HepG2 (cell line): ENCODE data around the gene PPP1R2C. TPM values are rescaled to one million over a fixed set of nuclear protein-coding genes. Genes with fewer than 3 reads are reported as not detected.

ENCODE experiments used
- ATAC-seq: fragments of 200-7000 bp; cut with Tn5 transposase; 3 replicates; pipeline ENCODE4 v1.9.1; 2020; ENCODE audit warnings: mild to moderate bottlenecking, moderate library complexity
- BruUV-seq: library from RNA; stranded (reverse); fragments of 400-500 nt; replicated peaks from 2 replicates; lab custom pipeline; 2021; lab: Mats Ljungman, UMichigan
- CTCF ChIA-PET: fragments of 300-600 bp; formaldehyde crosslinking; extraction: SDS; loops from one replicate; lab custom pipeline; 2021; ENCODE audit warnings: low total read pairs, inconsistent platforms, low intra/inter-chr PET ratio; lab: Yijun Ruan, JAX
- POLR2A ChIA-PET: fragments of 350-600 bp; sonication (Branson Sonifier 250); formaldehyde crosslinking; loops from one replicate; lab custom pipeline; 2020; ENCODE audit warnings: antibody characterized with exemption, inconsistent platforms; lab: Yijun Ruan, JAX
- DNase-seq: peaks from one replicate; pipeline ENCODE4 v3.0.0-alpha.2; 2015; ENCODE audit warnings: low spot score
- FAIRE-seq: peaks from 3 replicates; lab custom pipeline; 2011; peaks lifted over from hg19 to GRCh38; lab: Jason Lieb, UNC
- H2AFZ ChIP-seq: one replicate; pipeline ENCODE4 v1.6.1; 2011; ENCODE audit warnings: low read length, inconsistent platforms
- H3K27ac ChIP-seq: fragments of 300-600 bp; 3 replicates; pipeline ENCODE4 v1.8.0; 2011; ENCODE audit warnings: mixed run types, mild to moderate bottlenecking, mixed read lengths, low read length, inconsistent platforms; ENCODE audit not compliant: insufficient read depth; ENCODE audit errors: extremely low read length
- H3K27me3 ChIP-seq, 2 experiments: fragments of 200-600 bp in 1 of 2; 2 replicates in 1 of 2; 3 replicates in 1 of 2; pipeline versions ENCODE4 v1.6.0 to v1.8.0; 2011; ENCODE audit warnings: low read length in 2 of 2, mild to moderate bottlenecking in 2 of 2, moderate library complexity in 2 of 2, inconsistent platforms in 1 of 2; ENCODE audit not compliant: insufficient read depth in 2 of 2, control insufficient read depth in 1 of 2
- H3K36me3 ChIP-seq, 2 experiments: fragments of 200-600 bp in 1 of 2; replicated peaks in 1 of 2; 2 replicates in 1 of 2; 3 replicates in 1 of 2; pipeline versions ENCODE4 v1.5.1 to v1.8.0; 2011; ENCODE audit warnings: low read length in 2 of 2, inconsistent platforms in 1 of 2; ENCODE audit not compliant: insufficient read depth in 2 of 2, control insufficient read depth in 1 of 2
- H3K4me1 ChIP-seq: 2 replicates; pipeline ENCODE4 v1.5.1; 2012; ENCODE audit warnings: low read length, inconsistent platforms; ENCODE audit not compliant: insufficient read depth
- H3K4me2 ChIP-seq: 2 replicates; pipeline ENCODE4 v1.6.0; 2011; ENCODE audit warnings: low read depth, low read length, inconsistent platforms
- H3K4me3 ChIP-seq, 3 experiments: fragments of 200-600 bp in 1 of 3; sonication (generic), shearing (Covaris generic) in 1 of 3; replicated peaks in 1 of 3; 2 replicates each; pipeline ENCODE4 v1.5.1; 2011 to 2016; ENCODE audit warnings: low read length in 3 of 3, inconsistent platforms in 2 of 3, low read depth in 2 of 3, mild to moderate bottlenecking in 2 of 3, control low read depth in 1 of 3, mixed read lengths in 1 of 3; ENCODE audit not compliant: insufficient read depth in 1 of 3
- H3K79me2 ChIP-seq: one replicate; pipeline ENCODE4 v1.6.1; 2011; ENCODE audit warnings: low read length, inconsistent platforms; ENCODE audit not compliant: insufficient read depth
- H3K9ac ChIP-seq: 2 replicates; pipeline ENCODE4 v1.6.0; 2011; ENCODE audit warnings: mild to moderate bottlenecking, low read depth, low read length, inconsistent platforms; ENCODE audit not compliant: insufficient read depth
- H3K9me3 ChIP-seq: 2 replicates; pipeline ENCODE4 v1.5.1; 2012; ENCODE audit warnings: mild to moderate bottlenecking, low read length
- H4K20me1 ChIP-seq: 2 replicates; pipeline ENCODE4 v1.6.0; 2011; ENCODE audit warnings: inconsistent platforms, mild to moderate bottlenecking, low read length, moderate library complexity; ENCODE audit not compliant: insufficient read depth
- ARNT ChIP-seq: fragments of 450-650 bp; IDR thresholded peaks from 2 replicates; pipeline ENCODE4 v1.6.1; 2017
- CEBPG ChIP-seq: IDR thresholded peaks from 2 replicates; pipeline ENCODE4 v1.6.1; 2016
- DNMT3B ChIP-seq: conservative IDR thresholded peaks from 2 replicates; pipeline ENCODE4 v1.6.1; 2016; ENCODE audit warnings: missing biosample characterization, control low read depth
- GLI4 ChIP-seq: sonication (generic); formaldehyde crosslinking; IDR thresholded peaks from 2 replicates; pipeline ENCODE4 v1.5.1; 2020; ENCODE audit warnings: missing genetic modification reagents, mild to moderate bottlenecking, moderate library complexity, borderline replicate concordance
- HOXA7 ChIP-seq: sonication (generic); formaldehyde crosslinking; IDR thresholded peaks from 2 replicates; pipeline ENCODE4 v1.8.1; 2022; ENCODE audit warnings: mild to moderate bottlenecking, missing genetic modification reagents, moderate library complexity
- JUNB ChIP-seq: sonication (generic); formaldehyde crosslinking; IDR thresholded peaks from 2 replicates; pipeline ENCODE4 v1.8.0; 2022; ENCODE audit warnings: missing genetic modification reagents, mild to moderate bottlenecking, borderline replicate concordance
- MYC ChIP-seq: sonication (generic); formaldehyde crosslinking; IDR thresholded peaks from 2 replicates; pipeline ENCODE4 v1.9.0; 2021; ENCODE audit warnings: missing genetic modification reagents, borderline replicate concordance
- PAWR ChIP-seq: sonication (generic); formaldehyde crosslinking; IDR thresholded peaks from 2 replicates; pipeline ENCODE4 v1.4.0; 2020; ENCODE audit warnings: missing genetic modification reagents, mild to moderate bottlenecking, borderline replicate concordance
- SETDB1 ChIP-seq: sonication (generic); formaldehyde crosslinking; IDR thresholded peaks from 2 replicates; pipeline ENCODE4 v1.5.1; 2020; ENCODE audit warnings: missing genetic modification reagents, mild to moderate bottlenecking, borderline replicate concordance
- ZBTB1 ChIP-seq: sonication (generic); formaldehyde crosslinking; IDR thresholded peaks from 2 replicates; pipeline ENCODE4 v1.4.0; 2020; ENCODE audit warnings: missing genetic modification reagents, borderline replicate concordance
- ZFP62 ChIP-seq: sonication (generic); formaldehyde crosslinking; IDR thresholded peaks from 2 replicates; pipeline ENCODE4 v1.4.0; 2020; ENCODE audit warnings: missing genetic modification reagents
- ZNF17 ChIP-seq: sonication (generic); formaldehyde crosslinking; IDR thresholded peaks from 2 replicates; pipeline ENCODE4 v1.5.0; 2020; ENCODE audit warnings: mild to moderate bottlenecking, missing genetic modification reagents
- ZNF205 ChIP-seq: IDR thresholded peaks from 2 replicates; pipeline ENCODE4 v1.6.1; 2018; ENCODE audit warnings: missing biosample characterization, missing genetic modification reagents
- ZNF318 ChIP-seq: sonication (generic); formaldehyde crosslinking; IDR thresholded peaks from 2 replicates; pipeline ENCODE4 v1.4.0; 2020; ENCODE audit warnings: mild to moderate bottlenecking, missing genetic modification reagents
- ZNF335 ChIP-seq: sonication (generic); formaldehyde crosslinking; IDR thresholded peaks from 2 replicates; pipeline ENCODE4 v1.4.0; 2020; ENCODE audit warnings: missing genetic modification reagents
- ZNF44 ChIP-seq: sonication (generic); formaldehyde crosslinking; IDR thresholded peaks from 2 replicates; pipeline ENCODE4 v1.5.1; 2020; ENCODE audit warnings: mild to moderate bottlenecking, missing genetic modification reagents
- ZNF556 ChIP-seq: sonication (generic); formaldehyde crosslinking; IDR thresholded peaks from 2 replicates; pipeline ENCODE4 v1.4.0; 2020; ENCODE audit warnings: mild to moderate bottlenecking, missing genetic modification reagents, borderline replicate concordance
- ZNF75D ChIP-seq: sonication (generic); formaldehyde crosslinking; IDR thresholded peaks from 2 replicates; pipeline ENCODE4 v1.8.1; 2023; ENCODE audit warnings: missing genetic modification reagents, mild to moderate bottlenecking, borderline replicate concordance
- ZSCAN20 ChIP-seq: sonication (generic); formaldehyde crosslinking; IDR thresholded peaks from 2 replicates; pipeline ENCODE4 v1.4.0; 2020; ENCODE audit warnings: missing genetic modification reagents, mild to moderate bottlenecking, borderline replicate concordance
- WGBS: methylation state at CpG from one replicate; pipeline ENCODE4 v1.1.6; 2017; ENCODE audit warnings: low lambda C conversion rate; 5-methylcytosine and 5-hydroxymethylcytosine counted together
- in situ Hi-C: cut with HindIII; loops from 2 replicates; pipeline ENCODE4 v1.10.0; 2017; ENCODE audit warnings: low pct_unique_long_range_greater_than_20kb; ENCODE audit not compliant: extremely low pct_ligation_motif_present
- intact Hi-C: fragments of 100-400 bp; cut with micrococcal nuclease; formaldehyde crosslinking; loops from one replicate; pipeline ENCODE4 v1.10.0; 2022; ENCODE audit not compliant: unreplicated experiment
- polyA plus RNA-seq, 8 experiments: library from polyadenylated mRNA; depleted of rRNA in 3 of 8; stranded (reverse) in 7 of 8; unstranded in 1 of 8; fragments of >200 nt; fragmentation: Illumina TruSeq in 4 of 8; extraction: Trizol in 4 of 8; gene quantifications; 2 replicates each; pipeline versions ENCODE4 v1.2.1 to v1.2.3, GENCODE V29; 2011 to 2016; ENCODE audit warnings: low read depth in 4 of 8, missing spikeins in 1 of 8, mixed read lengths in 1 of 8; ENCODE audit not compliant: insufficient read depth in 1 of 8
- total RNA-seq, 5 experiments: library from RNA; depleted of rRNA; stranded (reverse); fragments of >200 nt; fragmentation: Illumina TruSeq; extraction: Trizol; gene quantifications; 2 replicates each; pipeline ENCODE4 v1.2.3, GENCODE V29; 2016; ENCODE audit warnings: low read depth in 1 of 5

The PPP1R2C gene
- total and polyA plus RNA-seq, 2 of the 13 experiments (the other 11 are each of a cell fraction or from before 2014, with no cell fraction given) = not detected

- no peak for TF ChIP-seq ZNF318 (CRISPR knock-in tag)
These were observed 42.7 kb downstream of the PPP1R2C start (continued) for GRCh38 chrX:42735250-42735649.

- Histone ChIP-seq H3K27ac (no peak overlapping the region), H2AFZ (no peak overlapping the region), H3K4me3 (no peak overlapping the region), H3K79me2 (no peaks in the 10 kb centered on the region), H3K36me3 (no peaks in the 10 kb centered on the region), H4K20me1 (no peaks in the 10 kb centered on the region), H3K27me3 (no peaks in the 10 kb centered on the region), H3K4me2 (no peak overlapping the region), H3K9me3 (no peaks in the 10 kb centered on the region), H3K4me1 (no peaks in the 10 kb centered on the region), H3K9ac (no peak overlapping the region)
- in situ Hi-C loops (no loop called here), intact Hi-C loops (no loop called here)
- ChIA-PET CTCF (no interaction called here), POLR2A (no interaction called here)
- FAIRE-seq (no peak), DNase-seq (no peak), ATAC-seq (no peak)
- TF ChIP-seq ZSCAN20 (no peak), ZNF75D (CRISPR knock-in tag) (no peak), ZNF205 (CRISPR knock-in tag) (no peak), SETDB1 (CRISPR knock-in tag) (no peak), CEBPG (CRISPR knock-in tag) (no peak), ZBTB1 (CRISPR knock-in tag) (no peak), MYC (CRISPR knock-in tag) (no peak), ZNF44 (CRISPR knock-in tag) (no peak), HOXA7 (CRISPR knock-in tag) (no peak), ZNF335 (CRISPR knock-in tag) (no peak), JUNB (CRISPR knock-in tag) (no peak), ARNT (no peak), GLI4 (no peak), ZFP62 (CRISPR knock-in tag) (no peak), ZNF17 (CRISPR knock-in tag) (no peak), PAWR (no peak), ZNF556 (CRISPR knock-in tag) (no peak), DNMT3B (CRISPR knock-in tag) (no peak)
- no CpG with 5 or more reads among the region's 3 CpGs for WGBS
- no TSS peak for BruUV-seq
These were observed 45.5 kb downstream of the PPP1R2C start for GRCh38 chrX:42732506-42732905.
